ENCODE data around the gene SCAANT1.

- TF ChIP-seq, protein P1, sequence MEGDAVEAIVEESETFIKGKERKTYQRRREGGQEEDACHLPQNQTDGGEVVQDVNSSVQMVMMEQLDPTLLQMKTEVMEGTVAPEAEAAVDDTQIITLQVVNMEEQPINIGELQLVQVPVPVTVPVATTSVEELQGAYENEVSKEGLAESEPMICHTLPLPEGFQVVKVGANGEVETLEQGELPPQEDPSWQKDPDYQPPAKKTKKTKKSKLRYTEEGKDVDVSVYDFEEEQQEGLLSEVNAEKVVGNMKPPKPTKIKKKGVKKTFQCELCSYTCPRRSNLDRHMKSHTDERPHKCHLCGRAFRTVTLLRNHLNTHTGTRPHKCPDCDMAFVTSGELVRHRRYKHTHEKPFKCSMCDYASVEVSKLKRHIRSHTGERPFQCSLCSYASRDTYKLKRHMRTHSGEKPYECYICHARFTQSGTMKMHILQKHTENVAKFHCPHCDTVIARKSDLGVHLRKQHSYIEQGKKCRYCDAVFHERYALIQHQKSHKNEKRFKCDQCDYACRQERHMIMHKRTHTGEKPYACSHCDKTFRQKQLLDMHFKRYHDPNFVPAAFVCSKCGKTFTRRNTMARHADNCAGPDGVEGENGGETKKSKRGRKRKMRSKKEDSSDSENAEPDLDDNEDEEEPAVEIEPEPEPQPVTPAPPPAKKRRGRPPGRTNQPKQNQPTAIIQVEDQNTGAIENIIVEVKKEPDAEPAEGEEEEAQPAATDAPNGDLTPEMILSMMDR (IDR thresholded peaks at IDR 0.05; ENCODE audit: poor library complexity), result no peak
- no peak for TF ChIP-seq EZH2 (IDR thresholded peaks at IDR 0.05; ENCODE audit: borderline replicate concordance)
- no peak for TF ChIP-seq EZH2phosphoT487 (IDR thresholded peaks at IDR 0.05; ENCODE audit: low read depth, severe bottlenecking, unreplicated experiment)
Measured at GRCh38 chr3:63900010-63900409, 12.2 kb downstream of the SCAANT1 start.

All from hepatocyte (in vitro differentiated cells).